Measurements from ENCODE around the gene NDUFA5. TPM values are rescaled to one million over a fixed set of nuclear protein-coding genes. Genes with fewer than 3 reads are reported as not detected.

NDUFA5 gene
- polyA plus RNA-seq (2013, experiment 1 of 2), result 57.7 TPM
- polyA plus RNA-seq (2013, experiment 2 of 2), result 57.3 TPM

GRCh38 chr7:123557398-123558288, at the start of gene NDUFA5:
Gene NDUFA5, minus strand, starts transcription at chr7:123557818. Its CDS starts 23 bp downstream, at chr7:123557795.
- peak within 1 kb of the TSS; percentile 19 to 35 for H3K4ac ChIP-seq (ENCODE audit: low read depth in 1 of 2, low read length in 2 of 2)
- peak within 1 kb of the TSS; percentile 70 for H4K91ac ChIP-seq (ENCODE audit: low read length)
- H3K23ac ChIP-seq (ENCODE audit: low read length in 2 of 2), result no peak within 1 kb of the TSS
- H3K27me3 ChIP-seq (ENCODE audit: control insufficient read depth in 1 of 2, insufficient read depth in 1 of 2, low read length in 2 of 2), result no peaks in the 10 kb centered on the region
- H2BK12ac ChIP-seq (ENCODE audit: low read length in 2 of 2), result no peak within 1 kb of the TSS
- H4K8ac ChIP-seq (ENCODE audit: low read length), result peak within 1 kb of the TSS; percentile 81
- peak within 1 kb of the TSS; percentile 76 to 79 for H3K18ac ChIP-seq (ENCODE audit: low read depth in 1 of 2, low read length in 2 of 2)
- H2AK5ac ChIP-seq (ENCODE audit: low read length, severe bottlenecking), result no peak within 1 kb of the TSS
- peak within 1 kb of the TSS; percentile 62 for H2BK15ac ChIP-seq (ENCODE audit: low read depth, poor library complexity, severe bottlenecking)
- H3K4me2 ChIP-seq (ENCODE audit: low read length, poor library complexity, severe bottlenecking), result peak within 1 kb of the TSS; percentile 73
- H3K36me3 ChIP-seq (ENCODE audit: control insufficient read depth in 1 of 2, insufficient read depth in 2 of 2, low read depth in 1 of 2, low read length in 2 of 2), result peaks cover 0 to 27% of the 10 kb centered on the region in 2 experiments
- H3K9ac ChIP-seq (ENCODE audit: low read length), result peak within 1 kb of the TSS; percentile 95
- peak within 1 kb of the TSS in 1 of 2 experiments; percentile 84 for H3K14ac ChIP-seq (ENCODE audit: low read length in 2 of 2)
- DNase-seq, result peak; percentile 99
- no peak within 1 kb of the TSS for H2BK5ac ChIP-seq (ENCODE audit: low read depth, low read length, poor library complexity, severe bottlenecking)
- peak within 1 kb of the TSS; percentile 95 to 98 for H3K4me3 ChIP-seq (ENCODE audit: insufficient read depth in 1 of 2, low read depth in 1 of 2, low read length in 2 of 2)
- no peaks in the 10 kb centered on the region for H3K9me3 ChIP-seq (ENCODE audit: control insufficient read depth, low read length)
- H3K27ac ChIP-seq (ENCODE audit: low read length, poor library complexity, severe bottlenecking), result peak within 1 kb of the TSS; percentile 51
- peaks cover 3% of the 10 kb centered on the region for H3K4me1 ChIP-seq (ENCODE audit: control insufficient read depth, insufficient read depth, low read depth, low read length)
- peaks cover 12% of the 10 kb centered on the region for H3K79me1 ChIP-seq (replicated peaks; ENCODE audit: low read length, poor library complexity, severe bottlenecking)
- H2BK120ac ChIP-seq (ENCODE audit: low read depth, low read length), result peak within 1 kb of the TSS; percentile 42
- H2AFZ ChIP-seq (ENCODE audit: low read depth, low read length), result peak within 1 kb of the TSS; percentile 72
- 4% methylated on average over 40 of the region's 40 CpGs for whole genome bisulfite sequencing

GRCh38 chr7:123604739-123605138, 47.1 kb upstream of the NDUFA5 start:
- no peaks in the 10 kb centered on the region for H3K4me1 ChIP-seq (ENCODE audit: control insufficient read depth, insufficient read depth, low read depth, low read length)
- no peaks in the 10 kb centered on the region for H3K27me3 ChIP-seq (ENCODE audit: control insufficient read depth in 1 of 2, insufficient read depth in 1 of 2, low read length in 2 of 2)
- no peak for DNase-seq
- H3K9me3 ChIP-seq (ENCODE audit: control insufficient read depth, low read length), result no peaks in the 10 kb centered on the region
- no peak overlapping the region for H3K18ac ChIP-seq (ENCODE audit: low read depth in 1 of 2, low read length in 2 of 2)
- H4K91ac ChIP-seq (ENCODE audit: low read length), result no peak overlapping the region
- no peak overlapping the region for H3K14ac ChIP-seq (ENCODE audit: low read length in 2 of 2)
- H3K36me3 ChIP-seq (ENCODE audit: control insufficient read depth in 1 of 2, insufficient read depth in 2 of 2, low read depth in 1 of 2, low read length in 2 of 2), result no peaks in the 10 kb centered on the region
- no peak overlapping the region for H2BK120ac ChIP-seq (ENCODE audit: low read depth, low read length)
- no peak overlapping the region for H2BK5ac ChIP-seq (ENCODE audit: low read depth, low read length, poor library complexity, severe bottlenecking)
- H2AFZ ChIP-seq (ENCODE audit: low read depth, low read length), result no peak overlapping the region
- no peak overlapping the region for H3K27ac ChIP-seq (ENCODE audit: low read length, poor library complexity, severe bottlenecking)
- 66% methylated on average over 3 of the region's 3 CpGs for WGBS
- no peak overlapping the region for H3K9ac ChIP-seq (ENCODE audit: low read length)
- H2BK15ac ChIP-seq (ENCODE audit: low read depth, poor library complexity, severe bottlenecking), result no peak overlapping the region
- no peaks in the 10 kb centered on the region for H3K79me1 ChIP-seq (replicated peaks; ENCODE audit: low read length, poor library complexity, severe bottlenecking)
- no peak overlapping the region for H4K8ac ChIP-seq (ENCODE audit: low read length)
- no peak overlapping the region for H3K4me3 ChIP-seq (ENCODE audit: insufficient read depth in 1 of 2, low read depth in 1 of 2, low read length in 2 of 2)
- H2AK5ac ChIP-seq (ENCODE audit: low read length, severe bottlenecking), result no peak overlapping the region
- no peak overlapping the region for H3K4me2 ChIP-seq (ENCODE audit: low read length, poor library complexity, severe bottlenecking)
- no peak overlapping the region for H2BK12ac ChIP-seq (ENCODE audit: low read length in 2 of 2)
- H3K4ac ChIP-seq (ENCODE audit: low read depth in 1 of 2, low read length in 2 of 2), result no peak overlapping the region
- no peak overlapping the region for H3K23ac ChIP-seq (ENCODE audit: low read length in 2 of 2)

- Histone ChIP-seq H3K18ac (ENCODE audit: low read depth in 1 of 2, low read length in 2 of 2) (no peak overlapping the region), H3K23ac (ENCODE audit: low read length in 2 of 2) (no peak overlapping the region), H3K36me3 (ENCODE audit: control insufficient read depth in 1 of 2, insufficient read depth in 2 of 2, low read depth in 1 of 2, low read length in 2 of 2) (no peaks in the 10 kb centered on the region), H3K9ac (ENCODE audit: low read length) (no peak overlapping the region), H2AK5ac (ENCODE audit: low read length, severe bottlenecking) (no peak overlapping the region), H3K14ac (ENCODE audit: low read length in 2 of 2) (no peak overlapping the region), H3K4me3 (ENCODE audit: insufficient read depth in 1 of 2, low read depth in 1 of 2, low read length in 2 of 2) (no peak overlapping the region), H2BK15ac (ENCODE audit: low read depth, poor library complexity, severe bottlenecking) (no peak overlapping the region), H2AFZ (ENCODE audit: low read depth, low read length) (no peak overlapping the region), H4K8ac (ENCODE audit: low read length) (no peak overlapping the region), H3K9me3 (ENCODE audit: control insufficient read depth, low read length) (no peaks in the 10 kb centered on the region), H3K27me3 (ENCODE audit: control insufficient read depth in 1 of 2, insufficient read depth in 1 of 2, low read length in 2 of 2) (no peaks in the 10 kb centered on the region), H4K91ac (ENCODE audit: low read length) (no peak overlapping the region), H2BK5ac (ENCODE audit: low read depth, low read length, poor library complexity, severe bottlenecking) (no peak overlapping the region), H2BK120ac (ENCODE audit: low read depth, low read length) (no peak overlapping the region), H3K79me1 (replicated peaks; ENCODE audit: low read length, poor library complexity, severe bottlenecking) (no peaks in the 10 kb centered on the region), H3K4ac (ENCODE audit: low read depth in 1 of 2, low read length in 2 of 2) (no peak overlapping the region), H3K4me1 (ENCODE audit: control insufficient read depth, insufficient read depth, low read depth, low read length) (no peaks in the 10 kb centered on the region), H3K27ac (ENCODE audit: low read length, poor library complexity, severe bottlenecking) (no peak overlapping the region), H3K4me2 (ENCODE audit: low read length, poor library complexity, severe bottlenecking) (no peak overlapping the region), H2BK12ac (ENCODE audit: low read length in 2 of 2) (no peak overlapping the region)
- DNase-seq, result no peak
- WGBS, result no CpG with 5 or more reads among the region's 3 CpGs
Measured at GRCh38 chr7:123602648-123603047, 45.0 kb upstream of the NDUFA5 start.

- WGBS, result 96% methylated on average over 4 of the region's 4 CpGs
- Histone ChIP-seq H3K79me1 (replicated peaks; ENCODE audit: low read length, poor library complexity, severe bottlenecking) (no peaks in the 10 kb centered on the region), H4K8ac (ENCODE audit: low read length) (no peak within 1 kb of the TSS)
Measured at GRCh38 chr7:123601530-123601929, 43.9 kb upstream of the NDUFA5 start, which contains the start of gene ASB15. Gene ASB15, plus strand, starts transcription at chr7:123601821. Its CDS starts 12,682 bp downstream, at chr7:123614503.

More at GRCh38 chr7:123601530-123601929, 43.9 kb upstream of the NDUFA5 start, which contains the start of gene ASB15:
- Histone ChIP-seq H2AK5ac (ENCODE audit: low read length, severe bottlenecking) (no peak within 1 kb of the TSS), H2BK120ac (ENCODE audit: low read depth, low read length) (no peak within 1 kb of the TSS), H3K4me1 (ENCODE audit: control insufficient read depth, insufficient read depth, low read depth, low read length) (no peaks in the 10 kb centered on the region), H4K91ac (ENCODE audit: low read length) (no peak within 1 kb of the TSS), H3K4me2 (ENCODE audit: low read length, poor library complexity, severe bottlenecking) (no peak within 1 kb of the TSS), H3K14ac (ENCODE audit: low read length in 2 of 2) (no peak within 1 kb of the TSS), H3K36me3 (ENCODE audit: control insufficient read depth in 1 of 2, insufficient read depth in 2 of 2, low read depth in 1 of 2, low read length in 2 of 2) (no peaks in the 10 kb centered on the region), H3K18ac (ENCODE audit: low read depth in 1 of 2, low read length in 2 of 2) (no peak within 1 kb of the TSS), H3K27me3 (ENCODE audit: control insufficient read depth in 1 of 2, insufficient read depth in 1 of 2, low read length in 2 of 2) (no peaks in the 10 kb centered on the region), H3K9ac (ENCODE audit: low read length) (no peak within 1 kb of the TSS), H2BK15ac (ENCODE audit: low read depth, poor library complexity, severe bottlenecking) (no peak within 1 kb of the TSS), H3K27ac (ENCODE audit: low read length, poor library complexity, severe bottlenecking) (no peak within 1 kb of the TSS), H3K4ac (ENCODE audit: low read depth in 1 of 2, low read length in 2 of 2) (no peak within 1 kb of the TSS), H2BK5ac (ENCODE audit: low read depth, low read length, poor library complexity, severe bottlenecking) (no peak within 1 kb of the TSS), H3K9me3 (ENCODE audit: control insufficient read depth, low read length) (no peaks in the 10 kb centered on the region), H3K4me3 (ENCODE audit: insufficient read depth in 1 of 2, low read depth in 1 of 2, low read length in 2 of 2) (no peak within 1 kb of the TSS), H2AFZ (ENCODE audit: low read depth, low read length) (no peak within 1 kb of the TSS), H3K23ac (ENCODE audit: low read length in 2 of 2) (no peak within 1 kb of the TSS), H2BK12ac (ENCODE audit: low read length in 2 of 2) (no peak within 1 kb of the TSS)
- DNase-seq, result no peak
